Measurements from ENCODE around the gene GPR4. TPM values are rescaled to one million over a fixed set of nuclear protein-coding genes. Genes with fewer than 3 reads are reported as not detected.

Gene GPR4
- total and polyA plus RNA-seq, 2 of the 8 experiments (the other 6 are each of a cell fraction or from before 2014, with no cell fraction given) = 0.19 to 0.39 TPM

DNA sequence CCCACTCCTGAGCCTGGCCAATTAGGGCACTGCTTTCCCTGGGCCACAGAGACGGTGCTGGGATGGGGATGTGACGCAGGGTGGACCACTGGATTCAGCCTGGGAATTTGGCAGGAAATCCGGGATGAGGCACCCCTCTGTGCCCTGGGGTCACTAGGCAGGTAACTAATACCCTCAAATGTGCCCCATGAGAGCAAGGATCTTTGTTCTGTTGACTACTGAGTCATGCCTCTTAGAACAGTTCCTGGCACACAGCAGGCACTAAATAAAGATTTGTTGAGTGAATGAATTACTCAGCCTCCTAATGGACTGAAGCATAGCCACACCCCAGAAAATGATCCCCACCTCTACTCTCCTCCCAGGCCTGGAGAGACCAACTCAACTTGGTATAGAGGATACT lies 33.3 kb downstream of the GPR4 start (continued):
- TF ChIP-seq USF2 (IDR thresholded peaks at IDR 0.05; ENCODE audit: low read length) (no peak), SUZ12 (IDR thresholded peaks at IDR 0.05; ENCODE audit: low read length) (no peak), JUND (IDR thresholded peaks at IDR 0.05; ENCODE audit: low read length) (no peak)
